ENCODE data around the gene PIAS4.
A peak's percentile ranks its signal among the peaks of the same experiment; 100 is the strongest.
"Not testable (repeated sequence)": the region's sequence is repeated elsewhere in the genome, so short reads cannot be mapped to it uniquely, and the experiment has no call there.

The PIAS4 gene, protein sequence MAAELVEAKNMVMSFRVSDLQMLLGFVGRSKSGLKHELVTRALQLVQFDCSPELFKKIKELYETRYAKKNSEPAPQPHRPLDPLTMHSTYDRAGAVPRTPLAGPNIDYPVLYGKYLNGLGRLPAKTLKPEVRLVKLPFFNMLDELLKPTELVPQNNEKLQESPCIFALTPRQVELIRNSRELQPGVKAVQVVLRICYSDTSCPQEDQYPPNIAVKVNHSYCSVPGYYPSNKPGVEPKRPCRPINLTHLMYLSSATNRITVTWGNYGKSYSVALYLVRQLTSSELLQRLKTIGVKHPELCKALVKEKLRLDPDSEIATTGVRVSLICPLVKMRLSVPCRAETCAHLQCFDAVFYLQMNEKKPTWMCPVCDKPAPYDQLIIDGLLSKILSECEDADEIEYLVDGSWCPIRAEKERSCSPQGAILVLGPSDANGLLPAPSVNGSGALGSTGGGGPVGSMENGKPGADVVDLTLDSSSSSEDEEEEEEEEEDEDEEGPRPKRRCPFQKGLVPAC

DNA sequence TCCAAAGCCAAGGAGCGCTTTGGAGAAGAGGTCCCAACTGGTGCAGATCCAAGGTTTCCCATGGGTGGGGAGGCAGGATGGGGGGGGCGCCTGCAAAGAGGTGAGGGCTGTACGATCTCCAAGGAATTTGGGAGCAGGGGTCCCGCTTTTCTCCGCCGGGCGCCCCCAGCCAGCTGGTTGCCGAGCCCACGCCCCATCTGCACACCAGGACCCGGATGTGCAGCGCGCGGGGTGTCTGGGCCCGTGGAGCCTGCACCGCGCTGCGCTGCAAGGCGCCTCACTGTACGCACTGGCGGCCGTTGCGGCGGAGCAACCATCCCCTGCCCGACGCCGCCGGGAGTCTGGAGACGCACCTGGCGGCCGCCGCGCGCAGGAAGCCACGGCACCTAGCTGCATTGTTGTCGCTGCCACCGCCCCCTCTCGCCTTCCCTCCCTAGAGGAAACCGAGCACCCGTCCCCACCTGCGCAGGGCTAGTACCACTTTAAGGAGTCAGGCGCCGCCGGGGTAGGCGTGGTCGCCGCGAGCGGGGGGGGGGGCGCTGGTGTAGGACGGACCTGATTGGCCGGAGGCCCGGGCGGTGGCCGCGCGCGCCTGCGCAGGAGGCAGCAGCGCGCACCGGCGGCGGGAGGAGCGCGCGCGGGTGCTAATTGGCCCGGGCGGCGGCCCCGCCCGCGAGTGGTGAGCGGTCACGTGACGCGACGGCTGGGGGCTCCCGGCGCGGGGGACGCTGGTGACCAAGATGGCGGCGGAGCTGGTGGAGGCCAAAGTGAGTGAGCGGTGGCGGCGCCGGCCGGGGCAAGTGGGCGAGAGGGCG lies at the start of gene PIAS4:
Gene PIAS4, plus strand, starts transcription at position 716 of the 815 bp plus-strand sequence. Its CDS starts 25 bp downstream, at position 741.
- DNase-seq, result peak; percentile 86 to 91

DNA sequence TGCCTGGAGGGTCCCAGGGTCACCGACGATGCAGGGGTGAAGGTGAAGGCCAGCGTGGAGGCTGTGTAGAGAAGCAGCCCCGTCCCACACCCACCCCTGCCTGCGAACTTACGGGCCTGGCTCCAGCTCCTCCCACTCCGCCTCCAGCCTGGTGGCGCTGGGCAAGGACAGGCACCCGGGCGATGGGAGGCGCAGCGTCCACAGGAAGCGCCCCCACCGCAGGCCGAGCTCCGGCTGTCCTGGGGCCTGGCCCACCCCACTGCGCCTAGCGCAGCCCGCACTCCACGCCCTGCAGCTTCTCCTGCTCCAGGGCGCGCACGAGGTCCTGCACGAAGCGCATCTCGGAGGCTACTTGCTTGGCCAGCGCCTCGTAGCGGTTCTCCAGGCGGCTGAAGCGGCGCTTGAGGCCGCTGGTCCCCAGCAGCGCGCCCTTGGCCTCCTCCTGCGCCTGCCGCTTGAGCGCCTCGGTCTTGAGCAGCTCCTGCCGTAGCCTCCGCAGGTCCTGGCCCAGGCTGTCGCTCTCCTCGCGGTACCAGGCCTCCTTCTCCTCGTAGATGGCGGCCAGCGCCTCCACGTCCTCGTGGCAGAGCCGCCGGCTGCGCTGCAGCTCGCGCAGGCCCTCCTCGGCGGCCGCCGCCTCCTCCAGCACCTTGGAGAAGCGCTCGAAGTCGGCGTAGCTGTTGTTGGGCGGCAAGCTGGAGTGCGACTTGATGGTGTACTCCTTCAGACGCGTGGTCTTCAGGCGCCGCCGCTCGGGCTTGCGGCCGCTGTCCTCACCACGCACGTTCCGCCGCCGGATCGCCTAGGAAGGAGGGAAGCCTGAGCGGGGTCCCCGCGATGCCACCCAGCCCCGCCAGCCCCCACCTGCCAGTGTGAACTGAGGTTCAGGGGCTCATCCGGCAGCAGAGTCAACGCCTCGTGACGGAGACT lies 48.4 kb upstream of the PIAS4 start:
- DNase-seq, result no peak

GRCh38 chr19:3959766-3960131 lies 47.8 kb upstream of the PIAS4 start:
- DNase-seq, result no peak

- DNase-seq, result no peak
Observed at GRCh38 chr19:3961007-3961406, 46.5 kb upstream of the PIAS4 start.

DNA sequence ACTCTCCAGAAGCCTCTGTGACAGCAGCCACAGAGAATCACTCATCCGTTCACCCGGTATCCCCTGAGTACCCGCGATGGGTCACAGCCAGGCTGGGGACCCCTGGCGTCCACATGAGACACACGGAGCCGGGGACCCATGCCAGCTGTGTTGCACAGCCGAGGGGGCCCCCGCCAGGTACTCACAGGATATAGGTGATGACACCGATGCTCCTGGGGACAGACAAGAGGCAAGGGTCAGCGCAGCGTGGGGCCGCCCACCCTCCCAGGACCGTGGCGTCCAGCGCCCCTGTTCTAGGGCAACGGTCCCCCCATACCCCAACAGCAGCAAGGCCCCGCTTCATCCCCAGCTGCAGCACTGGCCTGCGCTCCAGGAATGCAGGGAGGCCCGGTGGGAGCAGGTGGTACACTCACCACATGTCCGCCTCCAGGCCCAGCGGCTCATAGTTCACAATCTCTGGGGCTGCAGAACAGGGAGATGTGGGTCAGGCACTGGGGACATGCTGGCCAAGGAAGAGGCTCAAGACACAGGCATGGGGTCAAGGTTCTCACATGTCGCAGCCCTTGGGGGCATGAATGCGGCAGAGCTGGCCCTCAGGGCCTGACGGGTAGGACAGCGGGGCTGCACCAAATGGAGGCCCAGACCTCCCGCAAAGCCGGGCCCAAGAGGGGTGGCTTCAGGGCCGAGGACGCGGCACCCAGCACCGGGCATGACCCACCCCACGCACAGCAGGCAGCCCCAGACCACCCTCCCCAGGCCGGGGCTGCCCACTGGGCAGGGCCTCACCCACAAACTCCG lies 43.9 kb upstream of the PIAS4 start:
- DNase-seq, result no peak

DNA sequence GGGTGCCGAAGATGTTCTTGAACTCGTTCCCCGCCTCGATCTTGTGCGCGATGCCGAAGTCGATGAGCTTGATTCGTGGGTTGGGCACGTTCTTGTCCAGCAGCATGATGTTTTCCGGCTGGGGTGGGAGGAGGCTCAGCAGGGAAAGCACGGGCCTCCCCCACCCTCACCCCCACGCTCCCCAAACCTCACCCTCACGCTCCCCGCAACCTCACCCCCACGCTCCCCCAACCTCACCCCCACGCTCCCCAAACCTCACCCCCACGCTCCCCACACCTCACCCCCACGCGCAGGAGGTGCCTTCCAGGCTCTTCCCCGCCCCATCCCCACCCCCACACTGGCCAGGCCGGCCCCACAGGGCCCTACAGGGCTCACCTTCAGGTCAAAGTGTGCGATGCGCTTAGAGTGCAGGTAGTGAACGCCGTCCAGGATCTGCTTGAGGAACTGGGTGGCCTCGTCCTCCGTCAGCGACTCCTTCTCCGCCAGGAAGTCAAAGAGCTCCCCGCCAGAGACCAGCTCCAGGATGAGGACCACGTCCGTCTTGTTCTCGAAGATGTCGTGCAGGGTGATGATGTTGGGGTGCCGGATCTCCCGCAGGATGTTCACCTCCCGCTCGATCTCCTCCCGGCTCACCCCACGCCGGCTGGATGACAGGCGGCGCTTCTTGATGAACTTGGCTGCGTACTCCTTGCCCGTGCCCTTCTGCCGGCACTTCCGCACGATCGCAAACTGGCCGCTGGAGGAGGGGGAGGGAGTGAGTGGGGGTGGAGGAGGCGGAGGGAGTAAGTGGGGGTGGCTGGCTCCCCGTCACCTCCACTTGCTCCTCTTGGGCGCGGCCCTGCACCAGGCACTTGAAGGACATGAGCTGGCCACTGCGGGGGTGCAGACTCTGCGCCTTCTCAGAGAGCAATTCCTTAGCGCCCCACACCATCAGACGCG lies 43.0 kb upstream of the PIAS4 start:
- no peak for DNase-seq

GRCh38 chr19:3966051-3967017 lies 41.2 kb upstream of the PIAS4 start:
- no peak for DNase-seq

- not testable (repeated sequence) for DNase-seq
Observed at GRCh38 chr19:3967983-3968382, 39.6 kb upstream of the PIAS4 start.

- no peak for DNase-seq
Observed at GRCh38 chr19:3968556-3969434, 38.7 kb upstream of the PIAS4 start.

- no peak for DNase-seq
Observed at GRCh38 chr19:3969435-3970312, 37.9 kb upstream of the PIAS4 start.

GRCh38 chr19:3970313-3970807 lies 37.2 kb upstream of the PIAS4 start:
- DNase-seq, result no peak

- peak; percentile 90 to 93 for DNase-seq
Observed at GRCh38 chr19:3970808-3971598, 36.5 kb upstream of the PIAS4 start, which contains the start of gene DAPK3. Gene DAPK3, minus strand, starts transcription at chr19:3971099. Its CDS starts 1,364 bp downstream, at chr19:3969735.

- no peak for DNase-seq
Observed at GRCh38 chr19:3975144-3975543, 32.4 kb upstream of the PIAS4 start.

DNA sequence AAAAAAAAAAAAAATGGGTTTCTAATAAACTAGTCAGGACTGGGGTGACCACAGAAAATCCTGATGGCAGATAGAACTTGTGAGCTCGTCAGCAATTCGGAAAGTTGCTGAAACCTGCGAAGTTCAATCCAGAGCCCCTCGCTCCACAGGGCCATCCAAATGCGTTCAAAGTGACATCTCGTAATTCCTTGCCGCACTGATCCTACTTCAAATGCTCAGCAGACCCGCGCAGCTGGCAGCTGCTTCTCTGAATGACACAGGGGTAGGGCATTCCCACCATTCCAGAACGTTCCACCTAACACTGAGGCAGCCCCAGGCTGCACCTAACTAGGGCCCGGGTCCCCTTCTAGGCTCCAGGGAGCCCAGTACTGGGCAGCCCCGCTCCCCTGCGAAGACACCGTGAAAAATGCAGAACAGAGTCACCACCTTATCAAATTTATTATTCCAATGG lies 31.9 kb upstream of the PIAS4 start:
- no peak for DNase-seq

GRCh38 chr19:3976495-3977241 lies 30.9 kb upstream of the PIAS4 start:
- DNase-seq, result no peak

Data from NCI-H1930 (cell line).